Suppressor macrophage treated with lipopolysaccharide for 4 hours (primary cell): ENCODE data around the gene PRODH2.

Experiments
- DNase-seq: peaks from one replicate; pipeline ENCODE4 v3.0.0-alpha.2; 2020

PRODH2 gene

GRCh38 chr19:35755550-35756376 lies 56.9 kb downstream of the PRODH2 start:
- no peak for DNase-seq

- DNase-seq, result no peak
These were observed 57.5 kb downstream of the PRODH2 start for GRCh38 chr19:35755131-35755549.

GRCh38 chr19:35754370-35755130 lies 58.1 kb downstream of the PRODH2 start:
- no peak for DNase-seq

- no peak for DNase-seq
These were observed 58.8 kb downstream of the PRODH2 start for GRCh38 chr19:35753634-35754369.

GRCh38 chr19:35752746-35753350 lies 59.8 kb downstream of the PRODH2 start:
- no peak for DNase-seq

- no peak for DNase-seq
These were observed 60.6 kb downstream of the PRODH2 start for GRCh38 chr19:35751839-35752745.

GRCh38 chr19:35750167-35750566 lies 62.5 kb downstream of the PRODH2 start:
- DNase-seq, result no peak
